Measurements from ENCODE around the gene KARS1. TPM values are rescaled to one million over a fixed set of nuclear protein-coding genes. Genes with fewer than 3 reads are reported as not detected.

KARS1 gene
- total RNA-seq, 1 donor from 2014 or later: 97.4 TPM

GRCh38 chr16:75588716-75589115, 58.7 kb downstream of the KARS1 start:
- no peak overlapping the region for H3K27ac Mint-ChIP-seq (ENCODE audit: unreplicated experiment)
- H3K36me3 Mint-ChIP-seq (ENCODE audit: unreplicated experiment): no peaks in the 10 kb centered on the region
- no peak for DNase-seq
- H3K27me3 Mint-ChIP-seq (ENCODE audit: unreplicated experiment): peaks cover 2% of the 10 kb centered on the region
- peaks cover 4% of the 10 kb centered on the region for H3K9me3 Mint-ChIP-seq (ENCODE audit: unreplicated experiment)
- H3K4me1 Mint-ChIP-seq (ENCODE audit: low read depth, unreplicated experiment): peaks cover 16% of the 10 kb centered on the region
- H3K4me3 Mint-ChIP-seq (ENCODE audit: unreplicated experiment): no peak overlapping the region
- no peak for TF ChIP-seq CTCF (IDR thresholded peaks at IDR 0.05; ENCODE audit: partially characterized antibody, unreplicated experiment)

DNA sequence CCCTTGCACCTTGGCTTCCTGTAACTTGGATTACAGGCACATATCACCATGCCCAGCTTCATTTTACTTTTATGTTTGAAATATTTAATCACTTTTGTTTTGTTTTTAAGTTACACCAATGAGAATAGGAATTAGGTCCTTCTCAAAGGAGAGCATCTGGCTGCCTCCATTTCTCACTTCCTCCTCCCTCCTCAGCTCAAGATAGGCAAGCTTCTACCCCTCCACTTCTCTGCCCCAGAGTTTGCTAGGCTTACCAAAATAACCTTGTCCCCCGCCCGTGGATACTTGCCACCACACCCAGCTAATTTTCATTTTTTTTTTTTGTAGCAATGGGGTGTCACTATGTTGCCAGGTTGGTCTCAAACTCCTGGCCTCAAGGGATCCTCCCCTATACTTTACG, 63.4 kb downstream of the KARS1 start:
- Mint-ChIP-seq H3K4me1 (ENCODE audit: low read depth, unreplicated experiment) (no peaks in the 10 kb centered on the region), H3K36me3 (ENCODE audit: unreplicated experiment) (no peaks in the 10 kb centered on the region), H3K27me3 (ENCODE audit: unreplicated experiment) (peaks cover 2% of the 10 kb centered on the region), H3K27ac (ENCODE audit: unreplicated experiment) (no peak overlapping the region), H3K4me3 (ENCODE audit: unreplicated experiment) (no peak overlapping the region), H3K9me3 (ENCODE audit: unreplicated experiment) (peaks cover 8% of the 10 kb centered on the region)
- TF ChIP-seq CTCF (IDR thresholded peaks at IDR 0.05; ENCODE audit: partially characterized antibody, unreplicated experiment): no peak
- DNase-seq: no peak

- no peak overlapping the region for H3K4me3 Mint-ChIP-seq (ENCODE audit: unreplicated experiment)
- H3K36me3 Mint-ChIP-seq (ENCODE audit: unreplicated experiment): no peaks in the 10 kb centered on the region
- H3K27ac Mint-ChIP-seq (ENCODE audit: unreplicated experiment): no peak overlapping the region
- no peak for DNase-seq
- no peak for TF ChIP-seq CTCF (IDR thresholded peaks at IDR 0.05; ENCODE audit: partially characterized antibody, unreplicated experiment)
- no peaks in the 10 kb centered on the region for H3K4me1 Mint-ChIP-seq (ENCODE audit: low read depth, unreplicated experiment)
- H3K9me3 Mint-ChIP-seq (ENCODE audit: unreplicated experiment): peaks cover 5% of the 10 kb centered on the region
- H3K27me3 Mint-ChIP-seq (ENCODE audit: unreplicated experiment): no peaks in the 10 kb centered on the region
Measured at GRCh38 chr16:75579281-75579834, 68.1 kb downstream of the KARS1 start.

DNA sequence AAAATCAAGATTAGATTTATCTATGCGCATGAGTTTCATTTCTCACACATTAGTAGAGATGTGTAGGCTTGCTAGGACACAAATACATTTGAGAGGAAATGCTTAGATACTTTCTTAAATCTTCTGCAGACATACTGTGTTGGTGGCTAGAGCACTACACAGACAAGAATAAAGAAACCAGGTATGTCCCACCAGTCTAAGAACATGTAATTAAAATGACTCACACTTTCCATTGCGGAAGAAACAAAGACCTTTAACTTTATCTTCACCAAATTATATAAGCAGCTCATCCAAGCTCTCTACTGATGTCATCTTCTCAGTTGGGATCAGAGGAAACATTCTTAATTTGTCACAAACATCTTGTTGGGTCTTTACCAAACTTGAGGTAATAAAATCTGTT, 68.7 kb downstream of the KARS1 start:
- no peak overlapping the region for H3K27ac Mint-ChIP-seq (ENCODE audit: unreplicated experiment)
- H3K4me3 Mint-ChIP-seq (ENCODE audit: unreplicated experiment): no peak overlapping the region
- H3K4me1 Mint-ChIP-seq (ENCODE audit: low read depth, unreplicated experiment): no peaks in the 10 kb centered on the region
- no peak for DNase-seq
- H3K27me3 Mint-ChIP-seq (ENCODE audit: unreplicated experiment): no peaks in the 10 kb centered on the region
- TF ChIP-seq CTCF (IDR thresholded peaks at IDR 0.05; ENCODE audit: partially characterized antibody, unreplicated experiment): no peak
- H3K36me3 Mint-ChIP-seq (ENCODE audit: unreplicated experiment): no peaks in the 10 kb centered on the region
- peaks cover 5% of the 10 kb centered on the region for H3K9me3 Mint-ChIP-seq (ENCODE audit: unreplicated experiment)

DNA sequence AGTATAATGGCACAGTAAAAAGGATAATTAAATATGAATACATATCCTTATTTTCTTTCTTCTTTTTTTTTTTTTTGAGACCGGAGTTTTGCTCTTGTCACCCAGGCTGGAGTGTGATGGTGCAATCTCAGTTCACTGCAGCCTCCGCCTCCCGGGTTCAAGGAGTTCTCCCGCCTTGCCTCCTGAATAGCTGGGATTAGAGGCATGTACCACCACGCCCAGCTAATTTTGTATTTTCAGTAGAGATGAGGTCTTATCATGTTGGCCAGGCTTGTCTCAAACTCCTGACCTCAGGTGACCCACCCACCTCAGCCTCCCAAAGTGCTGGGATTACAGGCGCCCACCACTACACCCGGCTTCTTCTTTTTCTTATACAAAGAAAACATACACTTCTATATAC, 69.3 kb downstream of the KARS1 start:
- Mint-ChIP-seq H3K4me3 (ENCODE audit: unreplicated experiment) (no peak overlapping the region), H3K27me3 (ENCODE audit: unreplicated experiment) (no peaks in the 10 kb centered on the region), H3K27ac (ENCODE audit: unreplicated experiment) (no peak overlapping the region), H3K9me3 (ENCODE audit: unreplicated experiment) (peaks cover 6% of the 10 kb centered on the region), H3K4me1 (ENCODE audit: low read depth, unreplicated experiment) (no peaks in the 10 kb centered on the region), H3K36me3 (ENCODE audit: unreplicated experiment) (peaks cover 2% of the 10 kb centered on the region)
- no peak for DNase-seq
- TF ChIP-seq CTCF (IDR thresholded peaks at IDR 0.05; ENCODE audit: partially characterized antibody, unreplicated experiment): no peak

Other genes with a start within 250 kb of the KARS1 start
- 60.1 TPM for gene CFDP1, start 214.2 kb downstream of the KARS1 start, total RNA-seq (ENCODE audit: unreplicated experiment)
- gene TMEM170A, start 183.0 kb downstream of the KARS1 start, total RNA-seq (ENCODE audit: unreplicated experiment): 30.6 TPM
- gene CHST6, start 152.2 kb downstream of the KARS1 start, total RNA-seq (ENCODE audit: unreplicated experiment): 4.0 TPM
- gene CHST5, start 111.6 kb downstream of the KARS1 start, total RNA-seq (ENCODE audit: unreplicated experiment): 0.64 TPM
- 14.1 TPM for gene TMEM231, start 91.4 kb downstream of the KARS1 start, total RNA-seq (ENCODE audit: unreplicated experiment)
- gene GABARAPL2, start 81.3 kb downstream of the KARS1 start, total RNA-seq (ENCODE audit: unreplicated experiment): 208 TPM
- gene ADAT1, start 24.4 kb downstream of the KARS1 start, total RNA-seq (ENCODE audit: unreplicated experiment): 80.1 TPM
- 137 TPM for gene TERF2IP, start 108 bp upstream of the KARS1 start, total RNA-seq (ENCODE audit: unreplicated experiment)
- gene CPHXL2, start 29.3 kb upstream of the KARS1 start, total RNA-seq (ENCODE audit: unreplicated experiment): not detected
- not detected for gene DUXB, start 53.8 kb upstream of the KARS1 start, total RNA-seq (ENCODE audit: unreplicated experiment)
- gene CPHXL, start 78.8 kb upstream of the KARS1 start, total RNA-seq (ENCODE audit: unreplicated experiment): not detected

Data from glutamatergic neuron (in vitro differentiated cells).